GM21381 (cell line): Measurements from ENCODE around the gene ASF1A.

Experiments used
- ATAC-seq: cut with Tn5 transposase; IDR thresholded peaks from one replicate; pipeline ENCODE4 v1.9.1; 2021; ENCODE audit warnings: mild to moderate bottlenecking, moderate library complexity; ENCODE audit not compliant: unreplicated experiment

ASF1A gene

DNA sequence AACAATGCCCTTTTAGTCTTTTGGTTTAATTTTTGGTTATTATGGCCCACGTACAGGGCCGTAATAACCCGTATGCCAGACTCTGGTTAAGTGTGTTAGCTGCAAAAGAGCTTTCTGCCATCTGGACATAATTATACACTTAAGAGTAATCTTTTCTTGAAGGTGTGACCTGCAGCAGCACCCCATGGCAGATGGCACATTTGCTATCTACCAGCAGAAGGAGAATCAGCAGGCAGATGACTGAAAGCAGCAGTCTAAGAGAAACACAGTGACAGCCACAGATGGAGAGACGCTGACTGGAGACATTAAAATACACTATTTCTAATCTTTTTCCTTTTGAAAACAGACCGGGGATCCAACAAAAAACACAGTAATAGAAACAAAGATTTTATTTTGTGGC, 18.7 kb downstream of the ASF1A start:
- no peak for ATAC-seq

DNA sequence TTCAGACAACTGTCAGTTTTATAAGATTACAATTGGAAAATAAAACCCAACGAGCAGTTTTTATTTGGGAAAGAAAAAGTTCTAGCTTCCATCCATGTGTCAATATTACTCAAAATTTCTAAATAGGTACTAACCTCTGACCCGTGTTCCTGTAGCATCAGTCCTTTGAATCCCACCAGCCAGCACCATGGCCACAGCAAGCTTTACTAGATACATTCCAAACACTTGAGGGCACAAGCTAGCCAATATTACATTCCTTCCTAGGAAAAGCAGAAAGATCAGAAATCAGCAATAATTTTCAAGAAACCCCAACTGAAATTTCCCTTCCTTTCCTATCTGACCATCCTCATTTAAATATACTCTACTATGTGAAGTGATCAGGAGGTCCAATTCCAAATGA, 19.2 kb downstream of the ASF1A start:
- ATAC-seq = no peak

- ATAC-seq = no peak
Measured at GRCh38 chr6:118914598-118914997, 20.6 kb downstream of the ASF1A start.

DNA sequence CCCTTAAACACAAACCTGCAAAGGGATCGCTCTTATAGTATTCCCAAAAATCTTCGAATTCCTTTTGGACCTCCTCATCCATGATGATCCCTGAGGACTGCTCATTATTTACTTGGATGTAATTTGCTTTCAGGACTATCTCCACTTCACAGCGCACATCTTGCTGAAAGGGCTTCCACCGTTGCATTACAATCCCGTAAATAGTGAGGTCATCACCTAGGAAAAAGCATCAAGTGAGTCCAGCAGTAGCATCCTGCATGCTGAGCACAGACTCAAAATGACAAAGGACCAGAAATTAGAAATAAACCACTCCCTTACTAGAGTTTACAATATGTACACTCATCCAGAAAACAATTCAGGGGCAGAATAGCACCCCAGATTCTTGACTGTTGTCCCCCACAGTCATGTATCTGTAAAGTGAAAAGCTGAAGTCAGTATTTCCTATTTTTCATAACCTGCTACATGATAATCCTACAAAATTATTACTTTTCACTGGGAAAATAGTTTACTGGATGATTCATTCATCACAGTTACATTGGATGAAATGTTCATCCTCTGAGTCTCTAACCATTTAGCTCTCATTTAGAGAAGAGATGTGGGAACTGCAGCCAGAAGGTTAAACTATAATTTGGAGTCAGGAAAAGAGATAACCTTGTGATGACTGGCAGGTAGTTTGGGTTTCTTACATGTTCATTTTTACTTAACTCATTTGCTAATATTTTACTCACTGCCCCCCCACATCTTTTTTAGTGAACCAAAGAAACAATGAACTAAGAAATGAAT, 23.8 kb downstream of the ASF1A start:
- no peak for ATAC-seq

DNA sequence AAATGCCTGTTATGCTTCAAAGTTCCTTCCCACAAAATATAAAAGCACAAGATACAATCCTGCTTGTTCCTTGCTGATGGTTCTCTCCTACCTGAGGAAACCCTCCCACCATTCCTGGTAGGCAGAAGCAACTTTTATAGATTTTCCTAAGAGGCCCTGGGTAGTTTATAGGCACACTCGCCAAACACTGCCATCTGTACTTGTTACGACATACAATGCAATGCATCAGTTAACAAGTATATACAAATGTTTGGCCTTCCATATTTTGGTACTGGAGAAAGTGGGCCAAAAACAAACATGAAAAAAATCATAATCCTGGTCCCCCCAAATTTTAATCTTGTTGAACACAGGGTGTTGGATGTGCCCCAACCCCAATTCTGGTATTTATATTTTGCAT, 24.4 kb downstream of the ASF1A start:
- no peak for ATAC-seq

DNA sequence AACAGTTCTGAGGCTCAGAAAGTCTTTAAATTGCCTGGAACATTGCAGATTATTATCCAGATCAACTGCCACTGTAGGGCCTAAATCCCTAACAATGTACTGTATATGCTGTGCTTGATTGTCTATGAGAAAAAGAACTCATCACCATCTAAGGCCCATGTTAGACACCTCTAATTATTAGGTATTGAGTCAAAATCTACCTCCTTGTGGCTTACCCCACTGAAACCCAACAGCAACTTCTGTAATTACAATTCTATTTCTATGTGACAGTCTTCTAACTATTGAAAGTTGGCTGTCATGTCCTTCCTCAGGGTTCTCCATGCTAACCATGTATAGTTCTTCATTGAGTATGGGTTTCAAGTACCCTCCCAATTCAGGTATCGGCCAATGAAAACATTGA, 27.1 kb downstream of the ASF1A start:
- no peak for ATAC-seq

- ATAC-seq = no peak
Measured at GRCh38 chr6:118923035-118923434, 29.1 kb downstream of the ASF1A start.

DNA sequence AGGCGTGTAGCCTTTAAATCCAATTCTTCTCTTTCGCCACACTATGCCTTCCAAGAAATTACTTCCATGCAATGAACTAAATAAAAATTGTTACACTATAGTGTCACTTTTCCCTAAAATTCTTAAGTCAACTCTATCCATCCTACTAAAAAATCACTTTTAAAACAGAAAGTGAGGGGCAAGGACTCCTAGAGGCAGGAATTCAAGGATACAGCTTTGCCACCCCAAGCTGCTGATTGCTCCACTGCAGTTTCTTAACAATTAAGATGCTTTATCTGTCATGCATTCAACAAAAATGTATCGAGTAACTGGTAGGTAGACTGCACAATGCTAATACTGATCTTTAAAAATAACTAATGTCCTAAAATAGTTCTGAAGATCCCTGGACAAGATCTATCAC, 36.7 kb downstream of the ASF1A start:
- no peak for ATAC-seq

- no peak for ATAC-seq
Measured at GRCh38 chr6:118931436-118931835, 37.5 kb downstream of the ASF1A start.

DNA sequence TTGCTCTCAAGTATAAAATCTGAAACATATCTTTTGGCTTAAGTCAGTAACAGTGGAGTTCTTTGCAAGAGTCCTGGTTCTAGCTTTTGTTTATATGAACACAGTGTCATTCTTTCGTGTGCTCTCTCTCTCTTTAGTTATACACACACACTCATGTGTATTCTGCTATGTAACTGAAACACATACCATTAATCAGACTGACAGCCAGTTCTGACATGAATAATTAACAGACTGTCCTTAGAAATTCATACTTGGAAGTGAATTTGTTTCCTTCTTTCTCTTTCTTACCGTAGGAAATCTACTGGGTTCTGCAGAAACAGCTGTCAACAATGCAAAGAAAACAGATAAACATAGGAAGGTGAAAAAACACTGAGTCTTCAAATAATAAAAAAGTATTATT, 38.5 kb downstream of the ASF1A start:
- no peak for ATAC-seq

GRCh38 chr6:118933855-118934460, 40.0 kb downstream of the ASF1A start:
- ATAC-seq = peak; percentile 1

DNA sequence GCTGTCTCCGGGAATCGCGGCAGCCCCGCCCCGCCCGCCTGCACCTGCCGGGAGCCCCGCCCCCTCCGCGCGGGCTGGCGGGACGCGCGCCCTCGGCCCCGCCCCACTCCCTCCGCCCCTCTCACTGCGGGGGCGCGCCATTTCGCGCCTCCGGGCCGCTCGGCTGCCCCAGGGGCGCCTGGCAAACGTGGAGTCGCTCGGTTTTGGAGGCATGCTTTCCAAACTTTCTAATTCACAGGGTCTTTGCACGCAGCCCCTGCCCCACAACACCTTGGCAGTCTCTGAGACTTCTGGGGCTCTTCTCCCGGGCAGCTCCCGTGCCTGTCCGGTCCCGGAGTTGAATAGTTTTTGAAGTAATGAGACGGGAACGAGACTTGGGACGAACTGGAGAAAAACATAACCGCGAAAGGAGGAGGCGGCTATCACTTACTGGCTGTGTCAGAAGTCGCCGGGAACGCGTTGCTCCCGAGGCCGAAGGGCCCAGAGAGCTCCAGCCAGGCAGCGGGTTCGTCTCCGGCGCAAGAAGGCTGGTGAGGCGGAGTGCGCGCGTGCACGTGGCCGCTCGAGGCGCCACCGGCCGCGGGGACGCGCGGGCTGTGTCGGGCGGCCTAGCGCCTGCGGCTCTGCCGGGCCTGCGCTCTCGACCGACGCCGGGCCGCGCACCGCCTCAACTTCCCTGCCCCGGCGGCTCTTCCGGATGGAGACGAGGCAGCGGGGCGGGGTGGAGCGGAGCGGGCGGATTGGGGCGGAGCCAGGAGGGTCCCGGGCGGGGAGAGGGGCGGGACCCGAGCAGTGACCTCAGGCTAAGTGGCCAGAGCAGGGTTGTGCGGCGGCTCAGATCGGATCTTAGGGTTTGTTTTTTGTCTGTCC, 40.7 kb downstream of the ASF1A start, which contains the start of gene MCM9:
MCM9 (minus strand) TSS at position 699 of the 870 bp plus-strand sequence. CDS start 3,436 bp downstream, outside the sequence.
- ATAC-seq = peak; percentile 96

DNA sequence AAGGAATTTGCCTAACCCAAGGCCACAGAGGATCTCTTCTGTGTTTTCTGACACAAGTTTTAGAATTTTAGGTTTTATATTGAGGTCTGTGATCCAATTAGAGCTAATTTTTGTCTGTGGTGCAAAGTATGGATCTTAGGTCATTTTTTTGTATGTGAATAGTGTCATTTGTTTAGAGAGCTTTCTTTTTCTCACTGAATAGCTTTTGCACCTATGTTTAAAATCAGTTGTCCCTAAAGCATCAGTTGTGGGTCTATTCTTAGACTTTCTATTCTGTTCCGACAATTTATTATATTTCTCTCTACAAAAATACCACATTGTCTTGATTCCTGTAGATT, 41.3 kb downstream of the ASF1A start:
- peak; percentile 4 for ATAC-seq

DNA sequence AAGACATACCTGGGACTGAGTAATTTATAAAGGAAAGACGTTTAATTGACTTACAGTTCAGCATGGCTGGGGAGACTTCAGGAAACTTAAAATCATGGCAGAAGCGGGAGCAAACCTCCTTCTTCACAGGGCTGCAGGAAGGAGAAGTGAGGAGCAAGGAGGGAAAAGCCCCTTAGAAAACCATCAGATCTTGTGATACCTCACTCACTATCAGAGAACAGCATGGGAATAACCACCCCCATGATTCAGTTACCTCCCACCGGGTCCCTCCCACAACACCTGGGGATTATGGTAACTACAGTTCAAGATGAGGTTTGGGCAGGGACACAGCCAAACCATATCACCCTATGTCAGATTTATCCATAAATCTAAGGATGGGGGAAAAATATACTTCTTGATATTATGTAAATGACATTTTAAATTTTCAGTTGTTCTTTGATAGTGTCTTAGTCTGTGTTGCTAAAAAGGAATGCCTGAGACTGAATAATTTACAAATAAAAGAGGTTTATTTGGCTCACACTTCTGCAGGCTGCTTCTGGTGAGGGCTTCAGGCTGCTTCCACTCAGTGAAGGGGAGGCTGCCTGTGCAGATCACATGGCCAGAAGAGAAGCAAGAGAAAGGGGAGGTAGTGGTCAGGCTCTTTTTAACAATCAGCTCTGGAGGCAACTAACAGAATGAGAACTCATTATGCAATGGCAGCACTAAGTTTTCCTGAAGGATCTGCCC, 42.2 kb downstream of the ASF1A start:
- no peak for ATAC-seq

GRCh38 chr6:118939683-118940082, 45.7 kb downstream of the ASF1A start:
- ATAC-seq = no peak

DNA sequence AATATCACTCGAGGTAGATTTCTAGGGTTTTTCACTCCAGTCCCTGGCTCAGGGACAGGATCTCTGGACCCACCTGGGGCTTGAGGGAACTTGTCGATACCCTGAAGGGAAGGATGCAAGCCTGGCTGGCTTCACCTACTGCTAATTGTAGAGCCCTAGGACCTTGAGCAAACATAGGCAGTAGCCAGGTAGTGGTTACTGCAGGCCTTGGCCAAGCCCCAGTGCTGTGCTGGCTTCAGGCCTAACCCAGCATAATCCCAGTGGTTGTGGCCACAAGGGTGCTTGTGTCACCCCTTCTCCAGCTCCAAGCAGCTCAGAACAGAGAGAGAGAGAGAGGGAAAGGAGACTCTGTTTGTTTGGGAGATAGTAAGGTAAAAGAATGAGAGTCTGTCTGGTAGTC, 46.8 kb downstream of the ASF1A start:
- ATAC-seq = no peak

GRCh38 chr6:118945217-118945616, 51.3 kb downstream of the ASF1A start:
- ATAC-seq = no peak

GRCh38 chr6:118952683-118953082, 58.7 kb downstream of the ASF1A start:
- ATAC-seq = no peak

GRCh38 chr6:118953391-118953790, 59.4 kb downstream of the ASF1A start:
- ATAC-seq = no peak
